Neuron (in vitro differentiated cells): ENCODE data around the gene PLIN1.

Experiments used
- H2AFZ ChIP-seq: one replicate; pipeline ENCODE4 v1.6.1; 2013; ENCODE audit warnings: low read depth, mild to moderate bottlenecking, inconsistent platforms, low read length, moderate library complexity
- H3K27me3 ChIP-seq: one replicate; pipeline ENCODE4 v1.6.1; 2013; ENCODE audit warnings: low read length; ENCODE audit not compliant: insufficient read depth
- H3K36me3 ChIP-seq: one replicate; pipeline ENCODE4 v1.6.1; 2013; ENCODE audit warnings: low read length; ENCODE audit not compliant: insufficient read depth
- H3K4me1 ChIP-seq: one replicate; pipeline ENCODE4 v1.6.1; 2013; ENCODE audit warnings: low read length; ENCODE audit not compliant: insufficient read depth
- H3K4me3 ChIP-seq: 2 replicates; pipeline ENCODE4 v1.5.1; 2013; ENCODE audit warnings: mild to moderate bottlenecking, low read length, moderate library complexity
- H3K9me3 ChIP-seq: one replicate; pipeline ENCODE4 v1.6.1; 2013; ENCODE audit warnings: low read length

The PLIN1 gene

GRCh38 chr15:89668171-89668570, 11.0 kb downstream of the PLIN1 start:
- no peaks in the 10 kb centered on the region for H3K36me3 ChIP-seq

GRCh38 chr15:89667706-89667960, 11.5 kb downstream of the PLIN1 start:
- Histone ChIP-seq H2AFZ (no peak overlapping the region), H3K4me3 (no peak overlapping the region), H3K4me1 (peaks cover 13% of the 10 kb centered on the region), H3K36me3 (no peaks in the 10 kb centered on the region), H3K27me3 (peaks cover 42% of the 10 kb centered on the region), H3K9me3 (no peaks in the 10 kb centered on the region)

More at GRCh38 chr15:89668171-89668570, 11.0 kb downstream of the PLIN1 start:
- H2AFZ ChIP-seq, result no peak overlapping the region
- H3K4me3 ChIP-seq, result no peak overlapping the region
- H3K27me3 ChIP-seq, result peaks cover 45% of the 10 kb centered on the region
- H3K9me3 ChIP-seq, result no peaks in the 10 kb centered on the region
- peaks cover 13% of the 10 kb centered on the region for H3K4me1 ChIP-seq

DNA sequence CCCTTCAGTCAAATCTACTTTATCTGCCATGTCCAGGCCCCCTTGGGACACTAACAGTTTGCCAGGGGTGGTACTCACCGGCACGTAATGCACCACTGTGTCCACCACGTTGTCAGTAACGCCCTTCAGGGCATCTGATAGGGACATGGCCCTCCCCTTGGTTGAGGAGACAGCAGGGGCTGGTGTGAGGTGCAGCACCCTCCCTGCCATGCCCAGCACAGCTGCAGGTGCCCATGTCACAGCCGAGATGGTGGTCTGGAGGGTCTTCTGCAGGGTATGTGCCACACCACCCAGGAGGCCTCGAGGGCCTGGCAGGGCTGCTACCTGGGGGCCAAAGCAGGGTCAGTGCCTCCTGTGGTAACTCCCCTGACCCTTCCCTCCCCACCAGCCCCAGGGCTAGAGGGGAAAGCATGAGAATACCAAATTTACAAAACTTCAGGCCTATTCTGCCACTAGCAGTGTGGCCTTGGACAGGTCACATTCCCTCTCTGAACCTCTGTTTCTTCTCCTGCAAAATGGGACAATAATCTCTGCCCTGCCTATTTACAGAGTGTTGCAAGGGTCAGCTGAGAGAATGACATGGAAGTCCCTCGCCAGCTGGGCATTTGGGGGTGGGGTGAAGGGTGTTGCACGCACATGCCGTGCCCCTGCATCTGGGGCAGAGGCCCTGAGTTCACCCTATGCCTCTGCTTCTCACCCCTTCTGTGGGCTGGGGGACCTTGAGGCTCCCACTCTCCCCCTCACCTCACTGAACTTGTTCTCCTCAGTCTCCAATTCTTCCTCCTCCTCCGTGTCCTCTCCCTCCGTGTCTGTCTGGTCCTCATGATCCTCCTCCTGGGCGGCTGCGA, 12.1 kb downstream of the PLIN1 start:
- H3K4me1 ChIP-seq, result peaks cover 13% of the 10 kb centered on the region
- H3K36me3 ChIP-seq, result no peaks in the 10 kb centered on the region
- no peaks in the 10 kb centered on the region for H3K9me3 ChIP-seq
- peaks cover 44% of the 10 kb centered on the region for H3K27me3 ChIP-seq
- no peak overlapping the region for H2AFZ ChIP-seq
- no peak overlapping the region for H3K4me3 ChIP-seq

GRCh38 chr15:89666184-89666857, 12.8 kb downstream of the PLIN1 start:
- Histone ChIP-seq H3K9me3 (no peaks in the 10 kb centered on the region), H3K36me3 (no peaks in the 10 kb centered on the region), H2AFZ (peak overlapping the region; percentile 89), H3K4me1 (peaks cover 13% of the 10 kb centered on the region), H3K27me3 (peaks cover 37% of the 10 kb centered on the region), H3K4me3 (peak overlapping the region; percentile 59)

- H3K36me3 ChIP-seq, result no peaks in the 10 kb centered on the region
- H3K4me3 ChIP-seq, result peak overlapping the region; percentile 59
Observed at GRCh38 chr15:89665449-89666181, 13.6 kb downstream of the PLIN1 start.

GRCh38 chr15:89664441-89665350, 14.5 kb downstream of the PLIN1 start:
- H3K4me1 ChIP-seq, result peaks cover 13% of the 10 kb centered on the region
- no peaks in the 10 kb centered on the region for H3K9me3 ChIP-seq
- no peaks in the 10 kb centered on the region for H3K36me3 ChIP-seq
- peak overlapping the region; percentile 59 for H3K4me3 ChIP-seq
- H3K27me3 ChIP-seq, result peaks cover 24% of the 10 kb centered on the region
- H2AFZ ChIP-seq, result no peak overlapping the region

More at GRCh38 chr15:89665449-89666181, 13.6 kb downstream of the PLIN1 start:
- Histone ChIP-seq H3K9me3 (no peaks in the 10 kb centered on the region), H3K4me1 (peaks cover 13% of the 10 kb centered on the region), H2AFZ (peak overlapping the region; percentile 89), H3K27me3 (peaks cover 30% of the 10 kb centered on the region)

DNA sequence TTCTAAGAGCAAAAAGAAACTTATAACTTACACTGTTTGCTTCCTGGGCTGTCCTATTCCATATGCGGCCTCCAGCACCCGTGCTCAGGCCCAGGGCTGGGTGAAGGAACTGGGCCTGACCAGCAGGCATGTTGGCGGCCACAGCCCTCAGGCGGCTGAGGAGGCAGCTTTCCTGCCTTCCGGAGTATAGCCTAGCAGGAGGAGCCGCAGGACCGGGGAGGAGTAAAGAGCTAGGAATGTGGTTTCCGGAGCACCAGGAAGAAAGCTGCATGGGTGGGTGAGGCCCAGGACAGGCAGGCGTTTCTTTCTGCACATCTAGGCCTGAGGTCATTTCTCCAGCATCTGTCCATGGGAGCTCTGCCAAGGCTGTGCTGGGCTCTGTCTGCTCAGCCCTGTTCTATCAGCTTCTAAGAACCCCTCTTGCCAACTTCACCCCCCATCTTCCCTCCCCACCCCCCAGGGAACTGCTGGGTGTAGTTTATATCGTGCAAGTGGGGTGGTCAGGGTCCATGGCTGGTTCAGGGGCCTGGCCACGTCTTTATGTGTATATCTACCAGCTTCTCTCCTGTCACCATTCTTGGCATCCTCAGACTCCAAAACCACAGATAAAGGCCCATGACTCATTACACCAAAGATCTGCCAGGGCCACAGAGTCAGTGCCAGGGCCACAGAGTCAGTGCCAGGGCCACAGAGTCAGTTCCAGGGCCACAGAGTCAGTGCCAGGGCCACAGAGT, 16.1 kb downstream of the PLIN1 start:
- Histone ChIP-seq H3K9me3 (no peaks in the 10 kb centered on the region), H3K4me1 (peaks cover 13% of the 10 kb centered on the region), H3K4me3 (no peak overlapping the region), H3K36me3 (no peaks in the 10 kb centered on the region), H3K27me3 (peaks cover 16% of the 10 kb centered on the region), H2AFZ (no peak overlapping the region)

DNA sequence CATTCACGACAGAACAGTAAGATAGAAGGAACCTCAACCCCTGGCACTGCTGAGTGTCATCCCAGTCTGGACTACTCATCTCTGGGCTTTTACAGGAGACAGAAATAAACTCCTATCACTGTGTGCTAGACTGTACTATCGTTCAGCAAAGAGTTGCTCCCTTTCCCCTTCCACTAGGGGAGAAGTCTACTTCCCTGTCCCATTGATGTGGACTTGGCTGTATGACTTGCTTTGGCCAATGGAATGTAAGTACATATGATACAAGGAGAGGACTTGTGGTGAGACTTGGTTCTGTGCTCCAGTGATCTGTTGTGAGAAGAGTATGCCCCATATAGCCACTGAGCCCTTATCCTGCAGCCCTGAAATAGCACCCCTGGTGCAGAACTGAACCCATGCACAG, 18.6 kb downstream of the PLIN1 start:
- H3K9me3 ChIP-seq, result no peaks in the 10 kb centered on the region
- peaks cover 11% of the 10 kb centered on the region for H3K27me3 ChIP-seq

GRCh38 chr15:89659295-89659694, 19.9 kb downstream of the PLIN1 start:
- Histone ChIP-seq H3K36me3 (no peaks in the 10 kb centered on the region), H3K9me3 (no peaks in the 10 kb centered on the region), H3K4me1 (peaks cover 3% of the 10 kb centered on the region), H2AFZ (no peak overlapping the region), H3K27me3 (peaks cover 11% of the 10 kb centered on the region), H3K4me3 (no peak overlapping the region)

More for the DNA sequence above, 18.6 kb downstream of the PLIN1 start:
- no peak overlapping the region for H3K4me3 ChIP-seq
- no peaks in the 10 kb centered on the region for H3K36me3 ChIP-seq
- peaks cover 8% of the 10 kb centered on the region for H3K4me1 ChIP-seq
- H2AFZ ChIP-seq, result no peak overlapping the region

- Histone ChIP-seq H3K36me3 (no peaks in the 10 kb centered on the region), H3K27me3 (peaks cover 11% of the 10 kb centered on the region), H3K9me3 (no peaks in the 10 kb centered on the region), H2AFZ (no peak overlapping the region), H3K4me3 (no peak overlapping the region), H3K4me1 (peaks cover 4% of the 10 kb centered on the region)
Observed at GRCh38 chr15:89657686-89658200, 21.4 kb downstream of the PLIN1 start.

DNA sequence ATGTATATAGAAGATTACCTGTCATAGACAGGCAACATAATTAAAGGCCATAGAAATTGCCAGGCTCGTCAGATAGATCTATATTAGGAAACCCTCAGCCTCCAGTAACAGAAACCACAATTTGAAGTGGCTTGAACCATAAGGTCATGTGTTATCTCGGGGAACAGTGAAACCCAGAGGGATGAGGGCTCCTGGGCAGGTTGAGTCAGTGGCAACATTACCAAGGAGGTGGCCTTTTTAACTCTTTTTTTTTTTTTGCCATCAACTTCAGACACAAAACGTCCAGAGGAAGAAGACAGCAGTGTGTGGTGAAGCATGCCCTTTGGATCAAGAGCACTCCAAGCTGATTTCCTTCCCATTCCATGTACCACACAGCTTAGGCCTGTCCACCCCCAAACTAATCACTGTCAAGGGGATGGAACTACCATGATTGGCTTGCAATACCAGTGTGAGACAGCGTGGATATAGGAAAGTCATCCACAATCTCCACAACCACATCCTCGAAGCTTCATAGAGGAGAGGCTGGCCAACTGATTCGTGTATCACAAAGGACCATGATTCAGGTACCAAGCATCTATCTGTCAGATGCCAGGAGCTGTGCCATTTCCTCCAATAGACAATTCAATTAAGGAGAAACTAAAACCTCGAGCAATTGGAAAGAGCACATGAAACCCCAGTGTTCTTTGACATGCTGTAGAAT, 22.9 kb downstream of the PLIN1 start:
- Histone ChIP-seq H3K4me1 (peaks cover 4% of the 10 kb centered on the region), H3K27me3 (peaks cover 6% of the 10 kb centered on the region), H3K4me3 (no peak overlapping the region), H3K9me3 (no peaks in the 10 kb centered on the region), H3K36me3 (no peaks in the 10 kb centered on the region), H2AFZ (no peak overlapping the region)
